NCI-H82 treated with DMSO at 0.1 percent for 48 hours (cell line): ENCODE measurements around the gene PDLIM5.
"Not testable (repeated sequence)": the region's sequence is repeated elsewhere in the genome, so short reads cannot be mapped to it uniquely, and the experiment has no call there.

ENCODE experiments used
- DNase-seq: peaks from one replicate; lab custom pipeline; 2025; ENCODE audit not compliant: unreplicated experiment; lab: John Stamatoyannopoulos, UW

PDLIM5 gene

DNA sequence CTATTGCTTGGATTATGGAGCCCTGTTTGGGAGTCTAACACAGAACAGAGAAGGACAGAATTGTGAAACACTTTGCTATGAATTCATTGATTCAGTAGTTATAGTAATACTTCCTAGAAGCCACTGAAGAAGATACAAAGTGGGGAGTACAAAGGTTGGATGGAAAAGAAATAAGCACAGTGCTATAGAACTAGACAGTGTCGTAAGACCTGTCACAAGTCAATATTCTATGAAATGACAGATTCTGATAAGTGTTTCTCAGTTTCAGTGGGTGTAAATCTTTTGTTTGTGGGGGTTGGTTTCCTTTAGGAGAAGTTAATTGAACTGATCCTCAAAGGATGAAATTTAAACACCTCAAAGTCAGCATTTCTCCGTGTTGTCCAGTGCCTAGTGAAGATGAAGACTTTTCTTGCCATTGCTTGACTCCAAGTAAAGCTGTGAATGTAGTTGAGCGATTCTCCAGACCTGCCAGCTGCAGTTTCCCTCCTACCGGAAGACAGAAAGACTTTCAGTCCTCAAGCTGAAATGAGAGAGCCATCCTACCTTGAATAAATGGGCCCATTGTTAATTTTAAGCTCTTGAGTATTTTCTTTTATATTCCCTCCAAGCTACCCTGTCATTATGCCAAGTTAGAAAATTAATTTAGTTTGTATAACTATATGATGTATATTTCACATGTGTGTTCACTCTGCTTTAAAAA is 7.9 kb downstream of the PDLIM5 start:
- no peak for DNase-seq

DNA sequence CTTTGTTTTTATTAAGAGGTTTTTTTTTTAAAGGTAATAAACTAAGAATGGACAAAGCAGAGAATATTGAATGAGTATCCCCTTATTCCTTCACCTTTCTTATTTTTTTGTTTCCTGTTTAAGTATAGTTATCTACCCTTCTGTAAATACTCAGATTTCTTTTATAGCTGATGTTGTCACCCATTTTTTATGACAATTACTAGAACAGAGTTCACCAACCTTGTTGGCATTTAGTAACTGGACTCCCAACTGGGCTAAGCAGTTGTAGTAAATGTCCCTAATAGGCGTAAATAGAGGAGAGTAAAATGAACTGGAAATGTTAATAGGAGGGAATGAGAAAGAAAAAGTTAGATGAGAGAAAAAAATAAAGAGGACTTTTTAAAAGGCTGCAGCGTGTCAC is 9.8 kb downstream of the PDLIM5 start:
- DNase-seq, result no peak

DNA sequence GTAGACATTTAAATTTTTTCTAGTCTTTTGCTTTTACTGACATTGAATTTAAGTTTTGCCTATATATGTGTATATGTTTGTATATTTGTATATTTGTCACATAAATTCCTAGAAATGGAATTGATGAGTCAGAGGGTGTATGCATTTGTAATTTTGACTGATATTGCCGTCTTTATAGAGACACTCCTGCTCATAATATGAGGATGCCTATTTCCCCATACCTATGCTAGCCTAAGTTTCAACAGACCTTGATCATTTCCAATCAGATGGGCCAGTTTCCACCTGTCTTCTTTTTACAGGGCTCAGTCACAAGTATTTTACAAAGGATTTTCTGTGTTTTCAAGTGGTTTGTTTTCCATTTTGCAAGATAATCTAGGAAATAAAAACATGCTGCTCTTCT is 10.8 kb downstream of the PDLIM5 start:
- DNase-seq, result no peak

DNA sequence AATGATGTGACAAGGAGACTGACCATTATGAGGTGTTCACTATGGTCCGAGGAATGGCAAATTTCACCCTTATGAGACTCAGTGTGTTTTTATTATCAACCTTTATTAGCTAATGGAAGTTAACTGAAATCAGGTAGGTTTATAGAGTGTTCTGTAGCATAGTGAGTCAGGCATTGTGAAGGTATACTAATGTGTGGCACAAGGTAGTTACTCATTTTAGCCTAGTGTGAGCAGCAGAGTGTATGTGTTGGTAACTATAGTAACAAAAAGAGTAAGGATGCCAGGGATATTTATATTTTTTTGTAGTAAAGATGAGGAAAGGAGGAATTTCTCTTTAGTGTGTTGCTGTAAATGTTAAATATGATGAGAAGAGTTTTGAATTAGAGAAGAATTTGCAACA is 12.0 kb downstream of the PDLIM5 start:
- no peak for DNase-seq

DNA sequence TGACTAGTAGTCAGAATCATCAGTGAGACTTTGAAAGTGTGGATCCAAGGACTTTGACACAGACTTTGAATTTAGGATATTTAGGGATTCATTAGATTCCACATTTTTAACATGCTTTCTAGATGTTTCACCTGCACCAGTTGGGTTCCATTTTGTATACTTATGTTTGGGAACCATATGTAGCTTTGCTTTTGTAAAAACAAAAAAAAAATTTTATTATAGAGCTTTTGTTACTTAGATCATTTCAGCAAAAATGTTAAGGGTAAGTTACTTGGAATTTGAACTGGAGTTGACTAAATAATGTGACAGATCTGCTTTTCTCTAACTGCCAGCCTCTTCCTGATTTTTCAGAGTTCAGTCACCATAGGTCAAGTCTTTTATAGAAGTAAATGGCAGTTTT is 14.6 kb downstream of the PDLIM5 start:
- no peak for DNase-seq

DNA sequence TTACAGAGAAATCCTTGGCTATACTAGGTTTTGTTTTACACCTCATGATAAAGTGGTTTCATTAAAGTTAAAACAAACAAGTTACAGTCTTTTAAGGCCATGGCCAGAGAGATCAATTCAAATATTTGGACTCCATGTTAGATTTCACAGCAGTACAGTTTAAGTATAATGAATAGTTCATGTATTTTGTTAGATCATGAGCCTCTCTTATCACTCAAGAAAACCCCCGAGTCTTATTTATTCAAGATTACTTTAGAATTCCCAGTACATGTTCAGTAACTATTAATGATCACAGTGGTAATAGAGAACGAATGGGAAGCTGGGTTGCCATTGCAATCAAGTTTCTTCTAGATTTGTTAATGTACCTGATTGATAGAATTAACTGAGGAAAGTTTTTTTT is 15.2 kb downstream of the PDLIM5 start:
- DNase-seq, result no peak

DNA sequence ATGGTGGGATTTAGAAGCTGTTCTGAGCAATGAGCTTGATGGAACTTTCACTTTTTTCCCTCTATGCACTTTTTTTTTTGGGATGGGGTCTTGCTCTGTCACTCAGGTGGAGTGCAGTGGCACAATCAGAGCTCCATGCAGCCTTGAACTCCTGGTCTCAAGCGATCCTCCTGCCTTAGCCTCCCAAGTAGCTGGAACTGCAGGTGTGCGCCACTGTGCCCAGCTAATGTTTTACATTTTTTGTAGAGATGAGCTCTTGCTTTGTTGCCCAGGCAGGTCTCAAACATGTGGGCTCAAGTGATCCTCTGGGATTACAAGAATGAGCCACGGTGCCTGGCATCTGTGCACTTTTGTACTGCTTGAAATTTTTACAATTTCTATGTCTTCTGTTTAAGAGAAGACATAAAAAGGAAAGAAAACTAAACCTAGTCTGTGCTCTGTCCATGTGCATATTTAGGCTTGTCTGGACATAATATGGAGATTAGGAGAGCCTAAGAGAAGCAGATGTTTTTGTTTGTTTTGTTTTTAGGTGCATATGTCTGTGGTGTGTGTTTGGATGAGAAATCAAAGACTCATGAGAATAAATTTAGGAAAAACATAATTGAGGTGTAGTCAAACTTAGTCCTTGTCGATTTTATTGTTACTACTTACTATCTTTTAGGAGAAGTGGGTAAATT is 16.5 kb downstream of the PDLIM5 start:
- no peak for DNase-seq

DNA sequence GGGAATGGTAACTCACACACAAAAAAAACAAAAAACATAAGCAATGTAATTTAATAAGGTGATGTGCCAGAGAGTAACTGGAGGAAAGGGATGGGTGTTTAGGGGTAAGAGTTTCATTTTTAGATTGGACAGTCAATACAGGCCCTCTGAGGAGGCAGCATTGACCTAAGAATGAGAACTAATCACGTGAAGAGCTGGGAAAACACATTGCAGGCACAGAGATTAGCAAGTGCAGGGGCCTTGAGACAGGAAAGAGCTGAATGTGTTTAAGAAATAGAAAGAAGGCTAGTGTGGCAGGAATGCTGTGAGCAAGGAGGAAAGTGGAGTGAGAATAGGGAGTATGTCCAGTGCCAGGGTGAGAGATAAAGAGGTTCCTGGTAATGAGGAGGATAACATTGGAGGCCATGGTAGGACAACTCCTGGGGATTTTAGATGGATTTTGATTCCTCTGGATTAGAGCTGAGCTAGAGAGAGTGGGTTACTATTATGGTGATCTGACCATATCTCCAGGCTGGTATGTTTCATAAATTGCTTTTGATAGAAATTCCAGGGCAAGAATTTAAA is 17.6 kb downstream of the PDLIM5 start:
- peak; percentile 7 for DNase-seq

DNA sequence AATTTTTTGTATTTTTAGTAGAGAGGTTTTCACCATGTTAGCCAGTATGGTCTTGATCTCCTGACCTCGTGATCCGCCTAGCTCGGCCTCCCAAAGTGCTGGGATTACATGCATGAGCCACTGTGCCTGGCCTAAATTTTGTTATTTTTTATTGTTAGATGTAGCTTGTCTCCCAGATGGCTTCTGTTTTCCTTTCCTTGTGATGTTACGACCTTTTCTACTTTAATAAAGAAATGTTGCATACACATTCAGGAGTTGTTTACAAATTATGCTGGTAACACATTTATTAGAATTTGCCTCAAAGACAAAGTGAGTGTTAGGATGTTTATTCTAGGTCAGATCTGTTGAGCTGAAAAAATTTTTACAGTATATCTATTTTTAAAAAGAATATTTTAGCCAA is 18.4 kb downstream of the PDLIM5 start:
- DNase-seq, result no peak

DNA sequence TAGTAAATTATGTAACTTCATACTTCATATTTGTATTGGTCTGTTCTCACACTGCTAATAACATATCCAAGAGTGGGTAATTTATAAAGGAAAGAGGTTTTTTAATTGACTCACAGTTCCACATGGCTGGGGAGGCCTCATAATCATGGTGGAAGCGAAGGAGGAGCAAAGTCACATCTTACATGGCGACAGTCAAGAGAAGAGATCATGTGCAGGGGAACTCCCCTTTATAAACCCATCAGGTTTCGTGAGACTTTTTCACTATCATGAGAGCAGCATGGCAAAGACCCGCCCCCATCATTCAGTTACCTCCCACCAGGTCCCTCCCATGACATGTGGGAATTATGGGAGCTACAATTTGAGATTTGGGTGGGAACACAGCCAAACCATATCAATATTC is 19.0 kb downstream of the PDLIM5 start:
- not testable (repeated sequence) for DNase-seq

DNA sequence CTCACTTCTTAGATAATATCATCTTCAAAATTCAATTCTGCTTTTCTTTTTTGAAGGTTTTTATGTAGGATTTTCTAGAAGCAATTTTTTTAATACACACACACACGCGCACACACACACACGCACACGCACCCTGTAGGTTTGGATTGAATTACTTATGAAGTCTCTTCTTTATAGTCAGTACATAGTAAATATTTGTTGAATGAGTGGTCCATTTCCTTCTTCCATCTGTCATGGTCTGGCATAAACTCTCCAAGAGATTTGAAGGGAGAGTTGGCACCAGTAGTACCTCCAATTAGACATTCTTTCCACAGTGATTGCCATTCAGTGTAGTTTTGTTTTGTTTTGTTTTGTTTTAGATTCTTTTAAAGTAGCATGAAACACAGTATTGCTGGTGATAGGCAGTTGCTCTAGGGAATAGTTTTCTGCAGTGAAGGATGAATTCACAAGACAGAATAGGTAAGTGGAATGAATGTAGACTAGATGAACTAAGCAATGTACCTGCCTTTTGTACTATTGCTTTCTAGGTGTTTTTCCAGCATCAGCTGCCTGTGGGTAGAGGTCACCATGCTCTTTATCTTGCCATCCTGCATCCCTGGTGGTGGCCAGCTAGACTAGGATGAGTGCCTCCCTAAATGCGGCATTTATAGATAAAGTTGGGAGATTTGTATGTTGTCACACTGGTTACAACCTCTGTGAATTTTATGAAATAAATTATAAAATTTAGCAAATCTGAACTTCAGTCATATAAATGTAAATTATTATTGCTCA is 20.5 kb downstream of the PDLIM5 start:
- no peak for DNase-seq

DNA sequence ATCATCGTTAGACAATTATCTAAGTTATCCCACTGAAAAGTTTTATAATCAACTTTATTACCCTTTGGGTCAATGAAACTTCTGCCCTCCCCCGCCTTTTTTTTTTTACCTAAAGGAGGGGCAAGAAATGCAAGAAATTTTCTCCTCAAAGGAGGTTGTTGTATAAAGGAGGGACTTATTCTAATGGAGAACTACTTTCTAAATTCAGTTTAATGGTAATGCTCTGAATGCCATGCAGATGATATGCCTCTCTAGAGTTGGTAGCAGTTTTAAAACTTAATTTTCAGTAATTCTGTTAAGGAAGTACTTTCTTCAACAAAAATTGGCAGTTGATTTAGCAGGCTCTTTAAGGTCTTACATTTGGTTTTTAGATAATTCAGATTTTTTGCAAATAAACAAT is 23.3 kb downstream of the PDLIM5 start:
- no peak for DNase-seq

DNA sequence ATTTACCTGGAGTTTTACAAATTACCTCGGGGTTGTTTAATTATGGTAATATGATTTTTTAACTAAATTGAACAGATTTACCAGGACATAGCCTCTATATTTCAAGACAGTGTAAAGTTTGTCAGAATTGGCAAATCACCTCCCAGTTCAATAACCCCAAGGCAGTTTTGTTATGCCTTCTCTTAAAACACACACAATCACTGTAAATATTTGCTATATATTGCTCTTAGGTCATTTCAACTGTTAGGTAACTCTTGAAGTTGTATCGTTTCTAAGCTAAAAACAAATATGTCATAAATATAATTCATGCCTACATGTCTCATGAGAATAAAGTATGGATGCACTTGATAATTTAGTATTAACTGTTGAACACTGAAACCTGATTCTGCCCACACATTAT is 24.1 kb downstream of the PDLIM5 start:
- DNase-seq, result no peak

DNA sequence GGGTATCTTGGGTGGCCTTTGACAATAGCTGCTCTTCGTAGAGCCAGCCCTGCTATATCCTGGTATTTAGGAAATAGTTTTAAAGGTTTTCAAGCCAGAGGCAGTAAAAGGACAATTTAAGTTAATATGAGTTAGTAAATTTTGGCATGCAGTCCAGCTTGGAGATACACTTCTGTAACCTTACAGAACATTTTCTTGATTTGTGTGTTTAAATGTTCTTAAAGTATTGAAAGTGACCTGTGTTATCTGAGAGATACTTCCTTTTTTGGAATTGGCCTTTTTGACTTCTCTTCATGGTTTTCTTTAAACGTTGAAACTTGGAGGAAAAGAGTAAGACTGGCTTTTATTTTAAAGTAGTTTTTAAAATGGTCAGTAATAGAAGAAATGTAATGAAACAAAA is 25.5 kb downstream of the PDLIM5 start:
- no peak for DNase-seq

DNA sequence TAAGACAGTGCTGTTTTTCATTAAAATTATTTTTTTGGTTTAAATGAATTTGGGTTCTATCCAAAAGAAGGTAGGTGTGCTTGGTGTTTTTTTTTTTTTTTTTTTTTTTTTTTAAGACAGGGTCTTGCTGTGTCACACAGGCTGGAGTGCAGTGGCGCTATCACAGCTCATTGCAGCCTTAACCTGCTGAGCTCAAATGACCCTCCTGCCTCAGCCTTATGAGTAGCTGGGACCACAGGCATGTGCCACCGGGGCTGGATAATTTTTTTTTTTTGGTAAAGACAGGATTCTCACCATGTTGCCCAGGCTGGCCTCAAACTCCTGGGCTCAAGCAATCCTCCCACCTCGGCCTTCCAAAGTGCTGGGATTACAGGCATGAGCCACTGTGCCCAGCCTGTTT is 27.1 kb downstream of the PDLIM5 start:
- DNase-seq, result not testable (repeated sequence)

DNA sequence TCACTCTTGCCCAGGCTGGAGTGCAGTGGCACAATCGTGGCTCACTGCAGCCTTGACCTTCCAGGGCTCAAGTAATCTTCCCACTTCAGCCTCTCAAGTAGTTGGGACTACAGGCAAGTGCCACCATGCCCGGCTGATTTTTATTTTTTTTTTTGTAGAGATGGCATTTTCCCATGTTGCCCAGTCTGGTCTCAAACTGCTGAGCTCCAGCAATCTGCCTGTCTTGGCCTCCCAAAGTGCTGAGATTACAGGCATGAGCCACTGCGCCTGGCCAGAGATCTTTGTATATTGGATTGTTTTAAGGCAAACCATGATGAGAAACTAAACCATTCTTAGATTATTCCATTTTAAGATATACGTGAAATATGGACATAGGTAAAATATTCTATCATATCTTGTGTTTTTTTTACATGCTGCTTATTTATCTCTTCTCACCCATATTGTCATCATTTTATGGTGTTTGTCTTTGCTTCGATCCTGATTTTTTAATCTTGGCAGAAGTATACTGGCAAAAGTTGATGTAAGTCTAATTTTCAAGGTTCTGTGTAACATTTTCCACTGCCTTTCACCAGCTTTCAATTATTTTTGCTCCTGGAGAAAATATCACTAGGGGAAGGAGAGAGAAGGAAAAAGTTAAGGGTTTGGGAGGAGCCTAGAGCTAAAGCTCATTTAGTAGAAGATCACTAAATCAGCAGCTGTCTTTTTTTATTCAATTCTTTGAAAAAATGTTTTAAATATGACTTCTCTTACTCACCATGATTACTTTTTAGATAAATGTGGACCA is 27.8 kb downstream of the PDLIM5 start:
- no peak for DNase-seq

DNA sequence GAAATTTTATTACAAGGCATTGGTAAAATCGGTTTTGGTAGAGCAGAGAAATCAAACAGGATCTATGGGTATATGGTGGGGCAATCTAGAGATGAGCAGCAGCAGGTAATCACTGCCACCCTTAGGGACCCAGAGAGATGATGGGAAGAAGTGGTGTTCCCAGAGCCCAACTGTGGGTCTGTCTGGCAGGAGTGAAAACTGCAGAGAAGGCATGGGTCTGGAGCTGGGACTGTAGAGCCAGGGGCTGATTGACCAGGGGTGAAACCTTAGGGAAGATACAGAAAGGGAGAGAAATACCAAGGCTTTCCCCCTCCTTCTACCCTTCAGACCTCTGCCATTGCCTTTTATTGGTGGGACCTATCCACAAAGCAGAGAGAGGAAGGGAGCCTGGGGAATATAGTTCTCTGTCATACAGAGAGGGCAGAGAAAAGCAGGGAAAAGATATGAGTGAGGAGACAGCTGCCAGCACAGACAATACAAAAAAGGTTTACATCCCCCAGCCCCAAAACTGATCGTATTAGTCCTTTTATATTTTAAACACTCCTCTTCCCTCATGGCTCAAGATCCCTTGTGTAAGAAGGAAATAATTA is 28.7 kb downstream of the PDLIM5 start:
- DNase-seq, result no peak

DNA sequence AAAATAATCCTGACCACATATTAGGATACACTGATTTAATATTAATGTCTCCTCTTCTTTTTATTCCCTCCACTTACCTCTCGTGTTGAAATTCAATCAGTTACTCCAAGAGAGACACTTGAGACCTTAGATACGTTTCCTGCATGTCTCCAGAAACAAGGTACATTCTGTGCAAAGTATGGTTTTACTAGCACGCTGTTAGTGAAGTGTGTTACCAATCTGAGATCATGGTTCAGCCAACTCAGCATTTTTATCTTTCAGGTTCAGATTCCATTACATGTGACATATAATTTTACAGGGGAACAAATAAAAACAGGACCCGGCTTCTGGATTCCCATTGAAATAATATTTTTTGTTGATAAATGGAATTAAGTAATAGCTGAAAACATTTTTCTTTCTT is 32.2 kb downstream of the PDLIM5 start:
- DNase-seq, result no peak

DNA sequence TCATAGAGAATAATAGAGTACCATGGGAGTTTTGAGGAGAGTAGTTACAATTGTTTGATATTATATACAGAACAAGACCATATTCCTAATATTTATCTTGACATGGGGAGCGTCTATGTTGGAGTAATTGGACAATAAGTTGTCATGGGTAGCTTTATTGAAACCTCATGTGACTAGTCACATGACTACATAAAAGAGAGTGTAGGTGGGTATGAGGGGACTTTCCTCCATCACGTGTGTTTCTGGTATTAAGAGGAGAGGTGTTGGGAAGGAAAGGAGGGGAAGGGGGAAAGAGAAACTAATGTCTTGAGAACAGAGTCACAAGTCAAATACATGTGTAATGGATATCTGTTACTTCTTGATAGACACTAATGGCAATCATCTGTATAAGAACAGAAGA is 33.1 kb downstream of the PDLIM5 start:
- no peak for DNase-seq

DNA sequence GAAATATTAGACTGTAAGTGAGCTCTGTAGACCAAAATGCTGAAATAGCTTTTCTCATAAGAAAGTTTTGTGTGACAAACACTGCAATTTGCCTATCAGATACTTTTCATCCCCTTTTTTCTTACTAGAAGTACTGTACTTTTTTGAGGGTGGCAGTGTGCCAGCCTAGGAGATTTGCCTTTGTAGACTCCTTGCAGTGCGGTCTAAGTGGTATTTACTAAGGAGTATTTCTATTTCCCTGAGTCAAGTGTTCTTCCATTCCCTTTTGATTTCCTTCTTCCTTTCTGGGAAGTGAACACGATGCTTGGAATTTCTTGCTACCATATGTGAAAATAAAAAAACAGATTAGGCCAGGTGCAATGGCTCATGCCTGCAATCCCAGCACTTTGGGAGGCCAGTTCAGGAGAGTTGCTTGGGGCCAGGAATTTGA is 34.6 kb downstream of the PDLIM5 start:
- DNase-seq, result no peak

DNA sequence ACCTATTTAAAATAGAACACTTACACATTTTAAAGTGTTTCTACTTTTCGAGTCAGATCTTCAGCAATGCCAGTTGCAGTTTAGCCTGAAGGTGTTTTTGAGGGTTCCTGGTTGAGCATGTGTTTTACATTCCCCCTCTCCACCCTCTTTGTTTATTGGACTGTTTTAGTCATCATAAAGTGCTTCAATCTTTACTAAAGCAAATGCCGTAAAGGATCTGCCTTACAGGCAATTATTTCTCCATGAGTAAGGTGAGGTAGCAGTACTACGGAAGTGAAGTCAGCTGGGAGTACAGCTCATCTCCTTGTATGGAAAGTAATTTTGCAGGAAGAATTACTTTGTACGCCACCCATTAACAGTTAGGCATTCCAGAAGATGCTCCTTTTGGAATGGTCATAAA is 36.9 kb downstream of the PDLIM5 start:
- DNase-seq, result no peak
